Measurements from ENCODE around the gene OR1J1. TPM values are rescaled to one million over a fixed set of nuclear protein-coding genes. Genes with fewer than 3 reads are reported as not detected.

The OR1J1 gene
- total and polyA plus RNA-seq, 2 of the 8 experiments (the other 6 are each of a cell fraction or from before 2014, with no cell fraction given): not detected

- Histone ChIP-seq H3K23me2 (ENCODE audit: low read depth, low read length) (no peaks in the 10 kb centered on the region; the same call in 1 of the 2 replicates), H3K27me3 (replicated peaks in 1 of 4; ENCODE audit: control insufficient read depth in 3 of 4, extremely low read depth in 1 of 4, insufficient read depth in 3 of 4, low read length in 3 of 4) (no peaks in the 10 kb centered on the region), H2BK120ac (replicated peaks; ENCODE audit: low read depth, low read length) (no peak overlapping the region), H2BK15ac (ENCODE audit: low read length) (no peak overlapping the region), H3K79me1 (ENCODE audit: low read depth, low read length) (no peaks in the 10 kb centered on the region), H2AFZ (ENCODE audit: low read length) (no peak overlapping the region), H3K23ac (ENCODE audit: insufficient read length) (no peak overlapping the region), H2BK5ac (ENCODE audit: low read depth, low read length) (no peak overlapping the region), H3K36me3 (ENCODE audit: control insufficient read depth in 2 of 4, insufficient read depth in 4 of 4, low read length in 3 of 4) (no peaks in the 10 kb centered on the region; a peak in 2 of 8 replicates), H3K14ac (ENCODE audit: insufficient read length) (no peak overlapping the region), H4K8ac (ENCODE audit: extremely low read depth, insufficient read depth, low read length) (no peak overlapping the region), H2BK12ac (ENCODE audit: low read depth, low read length) (no peak overlapping the region), H2BK20ac (ENCODE audit: low read length) (no peak overlapping the region), H3K9ac (replicated peaks in 1 of 4; ENCODE audit: extremely low read depth in 1 of 4, low read depth in 3 of 4, low read length in 3 of 4) (no peak overlapping the region), H3K4me2 (ENCODE audit: insufficient read depth in 1 of 2, low read depth in 2 of 2, low read length in 2 of 2) (no peak overlapping the region), H3K9me3 (ENCODE audit: insufficient read depth in 2 of 2, low read depth in 1 of 2, low read length in 1 of 2) (peaks cover 65 to 83% of the 10 kb centered on the region in 2 experiments), H3K18ac (ENCODE audit: extremely low read depth, low read length) (no peak overlapping the region), H4K91ac (replicated peaks; ENCODE audit: insufficient read length, low read length) (no peak overlapping the region), H3K4me1 (replicated peaks in 1 of 4; ENCODE audit: control insufficient read depth in 3 of 4, insufficient read depth in 4 of 4, low read length in 3 of 4) (no peaks in the 10 kb centered on the region), H2AK5ac (ENCODE audit: low read depth, low read length) (no peak overlapping the region), H3K4me3 (ENCODE audit: extremely low read depth in 1 of 4, insufficient read depth in 2 of 4, low read depth in 3 of 4, low read length in 4 of 4) (no peak overlapping the region), H4K20me1 (replicated peaks in 1 of 2; ENCODE audit: control insufficient read depth in 1 of 2, insufficient read depth in 2 of 2, low read length in 2 of 2) (no peaks in the 10 kb centered on the region), H3K27ac (ENCODE audit: low read depth, low read length) (no peak overlapping the region), H4K5ac (ENCODE audit: insufficient read length, low read depth, low read length) (no peak overlapping the region), H3K4ac (replicated peaks; ENCODE audit: insufficient read length, low read depth, low read length) (no peak overlapping the region), H3K56ac (replicated peaks; ENCODE audit: insufficient read length, low read depth, low read length) (no peak overlapping the region), H3K79me2 (ENCODE audit: control insufficient read depth in 1 of 2, insufficient read depth in 2 of 2, low read length in 2 of 2) (no peaks in the 10 kb centered on the region)
- WGBS, 2 experiments (ENCODE audit: extremely low coverage in 1 of 2, insufficient coverage in 1 of 2, insufficient read length in 1 of 2, insufficient replicate concordance in 2 of 2, low coverage in 1 of 2, low lambda C conversion rate in 2 of 2, missing lambda C conversion rate in 1 of 2): 79% methylated on average over 3 of the region's 3 CpGs; no CpG with 5 or more reads in 1 of the 2 experiments
- DNase-seq (ENCODE audit: low read depth in 1 of 2, low spot score in 2 of 2): no peak
- FAIRE-seq: no peak
- ChIA-PET POLR2A (ENCODE audit: partially characterized antibody) (no interaction called here), CTCF (ENCODE audit: partially characterized antibody) (no interaction called here)
- no peak for TF ChIP-seq CBX8 (IDR thresholded peaks at IDR 0.05; ENCODE audit: borderline replicate concordance, low read depth, low read length)
- no peak for TF ChIP-seq TEAD4 (IDR thresholded peaks at IDR 0.05; ENCODE audit: low read depth, low read length)
- TF ChIP-seq SRF (IDR thresholded peaks at IDR 0.05; ENCODE audit: low read depth, low read length): no peak
- no peak for TF ChIP-seq BRCA1 (IDR thresholded peaks at IDR 0.05; ENCODE audit: low read depth, low read length)
- no peak for TF ChIP-seq CREB1 (IDR thresholded peaks at IDR 0.05)
- TF ChIP-seq RAD21 (IDR thresholded peaks at IDR 0.05 in 1 of 2, conservative IDR thresholded peaks at IDR 0.05 in 1 of 2; ENCODE audit: low read depth in 2 of 2, low read length in 2 of 2): no peak
- no peak for TF ChIP-seq BCL11A (IDR thresholded peaks at IDR 0.05; ENCODE audit: low read depth in 2 of 2, low read length in 2 of 2)
- TF ChIP-seq HDAC2 (IDR thresholded peaks at IDR 0.05; ENCODE audit: borderline replicate concordance in 1 of 2, low read depth in 2 of 2, low read length in 2 of 2): no peak
- no peak for TF ChIP-seq CHD1 (IDR thresholded peaks at IDR 0.05; ENCODE audit: low read depth, low read length)
- TF ChIP-seq HDAC6 (IDR thresholded peaks at IDR 0.05; ENCODE audit: low read depth, low read length): no peak
- TF ChIP-seq GTF2F1 (IDR thresholded peaks at IDR 0.05; ENCODE audit: borderline replicate concordance, low read depth, low read length): no peak
- no peak for TF ChIP-seq CEBPB (IDR thresholded peaks at IDR 0.05; ENCODE audit: low read depth, low read length)
- TF ChIP-seq JUND (IDR thresholded peaks at IDR 0.05; ENCODE audit: low read length): no peak
- TF ChIP-seq TCF12 (IDR thresholded peaks at IDR 0.05; ENCODE audit: low read depth, low read length): no peak
- TF ChIP-seq SIN3A (conservative IDR thresholded peaks at IDR 0.05 in 1 of 2, IDR thresholded peaks at IDR 0.05 in 1 of 2; ENCODE audit: low read depth in 1 of 2, low read length in 2 of 2): no peak
Measured at GRCh38 chr9:122519376-122519775, 41.6 kb upstream of the OR1J1 start.
